Fibroblast of mammary gland (primary cell): ENCODE data around the gene CHN2.
A peak's percentile ranks its signal among the peaks of the same experiment; 100 is the strongest.

Experiments
- DNase-seq: peaks from one replicate; pipeline ENCODE4 v3.0.0-alpha.2; 2010; ENCODE audit warnings: low read depth
- H3K4me3 ChIP-seq: 2 replicates; pipeline ENCODE4 v1.5.1; 2011; ENCODE audit warnings: low read depth, mild to moderate bottlenecking, low read length, moderate library complexity; ENCODE audit not compliant: control insufficient read depth
- CTCF ChIP-seq: conservative IDR thresholded peaks from 2 replicates; pipeline ENCODE4 v1.5.1; 2011; ENCODE audit warnings: low read depth, low read length, inconsistent platforms; ENCODE audit not compliant: control insufficient read depth, insufficient read depth

The CHN2 gene

GRCh38 chr7:29328811-29329210, 134.2 kb downstream of the CHN2 start:
- TF ChIP-seq CTCF = no peak
- no peak overlapping the region for H3K4me3 ChIP-seq
- DNase-seq = peak; percentile 52

- DNase-seq = no peak
- H3K4me3 ChIP-seq = no peak overlapping the region
- TF ChIP-seq CTCF = no peak
Measured at GRCh38 chr7:29329686-29330085, 135.1 kb downstream of the CHN2 start.

- DNase-seq = no peak
- no peak for TF ChIP-seq CTCF
- no peak overlapping the region for H3K4me3 ChIP-seq
Measured at GRCh38 chr7:29330136-29330535, 135.6 kb downstream of the CHN2 start.

- TF ChIP-seq CTCF = no peak
- no peak for DNase-seq
- H3K4me3 ChIP-seq = no peak overlapping the region
Measured at GRCh38 chr7:29331163-29331562, 136.6 kb downstream of the CHN2 start.

- H3K4me3 ChIP-seq = no peak overlapping the region
- no peak for TF ChIP-seq CTCF
- no peak for DNase-seq
Measured at GRCh38 chr7:29332042-29332811, 137.7 kb downstream of the CHN2 start.

GRCh38 chr7:29332875-29333855, 138.6 kb downstream of the CHN2 start:
- TF ChIP-seq CTCF = no peak
- no peak overlapping the region for H3K4me3 ChIP-seq
- no peak for DNase-seq
